IPS-18c (cell line): ENCODE results near the gene KCNIP3.

Experiments used
- H3K4me3 ChIP-seq: 2 replicates; pipeline ENCODE4 v1.7.0; 2013; ENCODE audit warnings: low read depth, mild to moderate bottlenecking, low read length, moderate library complexity; ENCODE audit not compliant: insufficient read depth
- H3K9me3 ChIP-seq: one replicate; pipeline ENCODE4 v1.6.1; 2013; ENCODE audit warnings: mild to moderate bottlenecking, low read length, moderate library complexity; ENCODE audit not compliant: control insufficient read depth, insufficient read depth

Gene KCNIP3

DNA sequence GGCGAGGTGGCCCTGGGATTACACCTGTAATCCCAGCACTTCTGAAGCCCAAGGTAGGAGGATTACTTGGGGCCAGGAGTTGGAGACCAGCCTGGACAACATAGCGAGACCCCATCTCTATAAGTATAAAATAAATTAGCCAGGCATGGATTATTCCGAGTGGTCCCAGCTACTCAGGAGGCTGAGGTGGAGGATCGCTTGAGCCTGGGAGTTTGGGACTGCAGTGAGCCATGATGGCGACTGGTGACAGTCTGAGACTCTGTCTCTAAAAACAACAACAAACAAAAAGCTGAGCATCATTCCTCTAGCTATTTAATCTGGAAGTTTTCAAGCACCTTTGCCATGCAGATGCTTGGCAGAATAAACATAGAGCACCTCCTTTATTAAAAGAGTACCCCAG, 83.6 kb downstream of the KCNIP3 start:
- Histone ChIP-seq H3K4me3 (no peak overlapping the region), H3K9me3 (no peaks in the 10 kb centered on the region)

DNA sequence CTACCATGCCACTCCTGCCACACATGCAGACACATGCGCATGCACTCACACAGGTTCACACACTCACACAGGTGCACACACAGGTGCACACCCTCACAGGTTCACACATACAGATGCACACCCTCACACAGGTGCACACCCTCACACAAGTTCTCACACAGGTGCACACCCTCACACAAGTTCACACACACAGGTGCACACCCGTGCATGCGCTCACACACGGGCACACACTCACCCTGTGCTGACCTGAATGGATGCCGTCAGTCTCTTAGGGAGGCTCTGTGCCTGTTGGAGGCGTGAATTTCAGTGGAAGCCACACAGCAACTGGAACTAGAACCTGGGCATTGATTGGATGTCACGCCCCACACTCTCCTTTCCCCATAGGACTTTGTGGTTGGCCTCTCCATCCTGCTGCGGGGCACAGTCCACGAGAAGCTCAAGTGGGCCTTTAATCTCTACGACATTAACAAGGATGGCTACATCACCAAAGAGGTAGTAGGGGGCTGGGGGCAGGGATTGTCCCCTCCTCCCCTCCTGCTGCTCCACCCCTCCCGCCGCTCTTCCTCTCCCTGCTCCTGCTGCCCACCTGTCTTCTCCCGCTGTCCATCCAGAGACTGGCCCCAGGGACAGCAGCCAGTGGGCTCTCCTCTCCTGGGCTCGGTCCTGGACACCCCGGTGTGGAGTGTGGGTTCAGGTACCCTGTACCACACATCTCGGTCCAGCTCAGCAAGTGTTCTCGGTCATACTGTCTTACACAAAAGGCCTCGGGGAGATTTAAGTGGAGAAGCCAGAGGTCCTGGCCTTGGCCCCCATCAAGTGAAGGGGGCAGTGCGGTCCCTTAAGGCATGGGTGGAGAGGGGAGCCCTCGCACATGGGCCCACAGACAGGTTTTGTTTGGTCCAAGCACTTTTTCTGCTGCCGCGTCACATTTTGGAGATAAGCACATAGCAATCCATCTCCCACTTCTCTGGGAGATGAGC, 84.4 kb downstream of the KCNIP3 start:
- Histone ChIP-seq H3K4me3 (no peak overlapping the region), H3K9me3 (no peaks in the 10 kb centered on the region)

DNA sequence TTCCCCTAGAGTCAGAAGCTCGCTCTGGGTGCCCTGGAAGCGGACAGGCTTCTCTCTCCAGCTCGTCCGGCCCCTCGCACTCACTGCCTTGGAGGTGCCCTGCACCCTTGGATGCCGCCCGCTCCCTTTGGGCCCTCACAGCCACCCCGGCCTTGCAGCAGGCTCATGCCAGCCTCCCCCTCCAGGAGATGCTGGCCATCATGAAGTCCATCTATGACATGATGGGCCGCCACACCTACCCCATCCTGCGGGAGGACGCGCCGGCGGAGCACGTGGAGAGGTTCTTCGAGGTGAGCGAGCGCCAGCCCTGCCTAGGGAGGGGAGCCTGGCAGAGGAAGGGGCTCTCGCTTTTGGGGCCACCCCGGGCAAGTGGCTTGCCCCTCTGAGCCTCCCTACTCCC, 85.0 kb downstream of the KCNIP3 start:
- Histone ChIP-seq H3K4me3 (no peak overlapping the region), H3K9me3 (no peaks in the 10 kb centered on the region)

DNA sequence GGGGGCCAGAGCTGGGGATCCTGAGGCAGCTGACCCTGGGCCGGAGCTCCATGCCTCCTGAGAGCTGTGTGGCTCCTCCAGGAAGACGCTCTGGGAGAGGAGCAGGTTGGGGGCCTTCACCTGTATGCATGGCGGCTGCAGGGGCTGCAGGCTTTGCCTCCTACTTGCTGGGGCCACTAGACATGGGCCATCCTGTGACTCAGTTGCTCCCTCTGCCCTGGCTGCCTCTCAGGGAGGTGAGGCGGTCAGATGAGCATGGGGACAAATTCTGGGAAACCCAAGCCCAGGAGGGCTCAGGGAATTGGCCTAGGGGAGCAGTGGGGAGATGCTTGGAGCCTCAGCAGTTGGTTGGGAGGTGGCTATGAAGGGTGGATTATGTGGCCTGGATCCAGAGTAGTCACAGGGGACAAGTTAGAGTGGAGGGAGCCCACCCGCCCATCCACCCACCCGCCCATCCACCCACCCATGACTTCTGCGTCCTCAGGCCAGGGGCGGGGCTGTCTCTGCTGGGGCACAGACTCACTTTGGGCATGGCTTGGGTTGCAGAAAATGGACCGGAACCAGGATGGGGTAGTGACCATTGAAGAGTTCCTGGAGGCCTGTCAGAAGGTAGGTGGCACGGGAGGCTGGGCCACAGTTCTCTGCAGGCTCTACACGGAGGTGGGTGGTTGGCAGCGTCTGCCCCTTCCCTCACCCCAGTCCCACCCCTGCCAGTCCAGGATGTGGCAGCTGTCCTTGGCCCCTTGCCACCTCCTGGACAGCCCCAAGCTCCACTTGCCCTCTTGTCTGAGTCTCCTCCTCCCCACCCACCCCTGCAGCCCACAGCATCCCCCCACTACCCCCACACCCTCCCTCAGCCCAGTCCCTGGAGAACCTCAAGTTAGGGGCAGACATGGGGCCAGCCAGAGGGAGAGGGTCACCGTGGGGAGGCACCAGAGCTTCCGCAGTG, 85.8 kb downstream of the KCNIP3 start:
- no peaks in the 10 kb centered on the region for H3K9me3 ChIP-seq

DNA sequence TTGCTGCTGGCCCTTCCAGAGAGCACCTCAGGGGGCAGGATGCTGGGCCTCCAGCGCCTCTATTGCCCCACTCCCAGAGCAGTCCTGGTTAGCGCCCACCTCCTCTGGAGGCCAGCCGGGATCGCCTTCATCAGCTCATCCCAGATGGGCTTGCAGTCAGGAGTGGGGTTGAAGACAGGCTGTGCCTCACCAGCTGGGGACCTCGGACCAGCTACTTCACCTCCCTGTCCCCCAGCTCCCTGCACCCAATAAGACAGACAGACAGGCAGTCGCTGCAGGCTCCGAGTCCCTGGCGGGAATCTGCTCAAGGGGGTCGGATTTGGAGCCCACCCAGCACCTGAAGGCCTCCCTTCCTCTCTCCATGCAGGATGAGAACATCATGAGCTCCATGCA, 86.5 kb downstream of the KCNIP3 start:
- Histone ChIP-seq H3K4me3 (no peak overlapping the region), H3K9me3 (no peaks in the 10 kb centered on the region)

More for the DNA sequence above, 85.8 kb downstream of the KCNIP3 start:
- H3K4me3 ChIP-seq = no peak overlapping the region

DNA sequence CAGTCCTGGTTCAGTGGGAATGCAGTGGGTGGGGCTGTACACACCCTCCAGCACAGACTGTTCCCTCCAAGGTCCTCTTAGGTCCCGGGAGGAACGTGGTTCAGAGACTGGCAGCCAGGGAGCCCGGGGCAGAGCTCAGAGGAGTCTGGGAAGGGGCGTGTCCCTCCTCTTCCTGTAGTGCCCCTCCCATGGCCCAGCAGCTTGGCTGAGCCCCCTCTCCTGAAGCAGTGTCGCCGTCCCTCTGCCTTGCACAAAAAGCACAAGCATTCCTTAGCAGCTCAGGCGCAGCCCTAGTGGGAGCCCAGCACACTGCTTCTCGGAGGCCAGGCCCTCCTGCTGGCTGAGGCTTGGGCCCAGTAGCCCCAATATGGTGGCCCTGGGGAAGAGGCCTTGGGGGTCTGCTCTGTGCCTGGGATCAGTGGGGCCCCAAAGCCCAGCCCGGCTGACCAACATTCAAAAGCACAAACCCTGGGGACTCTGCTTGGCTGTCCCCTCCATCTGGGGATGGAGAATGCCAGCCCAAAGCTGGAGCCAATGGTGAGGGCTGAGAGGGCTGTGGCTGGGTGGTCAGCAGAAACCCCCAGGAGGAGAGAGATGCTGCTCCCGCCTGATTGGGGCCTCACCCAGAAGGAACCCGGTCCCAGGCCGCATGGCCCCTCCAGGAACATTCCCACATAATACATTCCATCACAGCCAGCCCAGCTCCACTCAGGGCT, 87.9 kb downstream of the KCNIP3 start:
- no peak overlapping the region for H3K4me3 ChIP-seq
- H3K9me3 ChIP-seq = no peaks in the 10 kb centered on the region

DNA sequence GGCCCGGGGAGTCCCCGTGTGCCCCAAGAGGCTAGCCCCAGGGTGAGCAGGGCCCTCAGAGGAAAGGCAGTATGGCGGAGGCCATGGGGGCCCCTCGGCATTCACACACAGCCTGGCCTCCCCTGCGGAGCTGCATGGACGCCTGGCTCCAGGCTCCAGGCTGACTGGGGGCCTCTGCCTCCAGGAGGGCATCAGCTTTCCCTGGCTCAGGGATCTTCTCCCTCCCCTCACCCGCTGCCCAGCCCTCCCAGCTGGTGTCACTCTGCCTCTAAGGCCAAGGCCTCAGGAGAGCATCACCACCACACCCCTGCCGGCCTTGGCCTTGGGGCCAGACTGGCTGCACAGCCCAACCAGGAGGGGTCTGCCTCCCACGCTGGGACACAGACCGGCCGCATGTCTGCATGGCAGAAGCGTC, 88.4 kb downstream of the KCNIP3 start:
- Histone ChIP-seq H3K4me3 (no peak overlapping the region), H3K9me3 (no peaks in the 10 kb centered on the region)

DNA sequence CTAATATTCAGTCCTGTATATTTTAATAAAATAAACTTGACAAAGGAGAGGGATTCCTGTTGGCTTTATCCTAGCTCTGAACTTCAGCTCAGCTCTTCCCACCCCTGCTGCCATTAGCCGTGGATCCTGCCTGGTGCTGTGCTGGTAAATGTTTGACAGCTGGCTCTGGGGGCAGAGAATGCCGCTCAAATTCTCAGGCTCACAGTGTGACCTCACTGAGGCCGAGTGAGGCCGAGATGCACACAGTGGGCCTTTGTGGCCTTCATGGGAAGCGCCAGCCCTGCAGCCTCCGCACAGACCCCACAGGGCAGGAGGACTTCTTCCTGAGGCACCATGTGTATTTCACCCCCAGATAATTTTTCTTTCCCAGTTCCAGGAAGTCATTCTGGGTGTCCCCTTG, 88.9 kb downstream of the KCNIP3 start:
- Histone ChIP-seq H3K9me3 (no peaks in the 10 kb centered on the region), H3K4me3 (no peak overlapping the region)

DNA sequence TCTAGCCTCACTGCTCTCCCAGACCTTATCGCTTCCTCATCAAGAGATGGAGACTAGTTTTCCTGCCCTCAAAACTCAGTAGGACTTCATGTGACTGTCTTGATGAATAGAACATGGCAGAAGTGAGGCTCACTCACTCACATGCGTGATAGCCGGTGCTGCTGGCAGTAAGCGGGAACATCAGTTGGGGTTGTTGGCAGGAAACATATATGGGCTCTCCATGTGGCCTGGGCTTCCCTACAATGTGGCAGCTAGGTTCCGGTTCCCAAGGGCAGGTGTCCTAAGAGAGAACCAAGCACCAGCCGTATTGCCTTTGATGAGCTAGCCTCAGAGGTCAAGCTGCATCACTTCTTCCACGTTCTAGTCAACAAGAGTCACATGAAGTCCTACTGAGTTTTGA, 90.2 kb downstream of the KCNIP3 start:
- Histone ChIP-seq H3K9me3 (no peaks in the 10 kb centered on the region), H3K4me3 (no peak overlapping the region)

DNA sequence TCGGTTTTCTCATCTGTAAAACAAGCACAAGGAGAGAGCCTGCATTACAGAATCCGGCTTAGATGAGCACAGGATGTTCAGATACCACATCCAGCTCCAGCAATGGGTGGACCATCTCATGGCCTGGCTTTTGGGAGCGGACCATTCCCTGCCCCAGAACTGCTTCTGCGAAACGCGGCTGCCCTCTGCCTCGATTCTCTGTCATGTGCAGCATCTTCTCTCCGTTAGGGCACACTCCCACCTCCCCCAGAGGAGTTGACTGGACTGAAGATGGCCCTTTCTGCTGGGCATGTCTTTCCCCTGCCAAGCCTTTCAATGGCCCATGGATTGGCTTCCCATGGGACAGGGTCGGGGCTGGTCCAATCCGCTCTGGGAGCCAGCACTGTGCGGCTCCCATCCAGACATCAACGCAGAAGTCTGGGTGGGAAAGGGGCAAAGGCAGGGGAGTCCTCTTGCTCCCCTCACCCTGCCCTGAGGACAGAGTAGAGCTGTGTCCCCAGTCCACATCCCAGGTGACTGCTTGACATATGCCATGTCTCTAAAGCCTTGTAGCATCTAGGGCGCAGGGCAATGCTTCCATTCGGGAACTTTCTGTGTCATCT, 91.0 kb downstream of the KCNIP3 start:
- H3K9me3 ChIP-seq = no peaks in the 10 kb centered on the region
- no peak overlapping the region for H3K4me3 ChIP-seq

DNA sequence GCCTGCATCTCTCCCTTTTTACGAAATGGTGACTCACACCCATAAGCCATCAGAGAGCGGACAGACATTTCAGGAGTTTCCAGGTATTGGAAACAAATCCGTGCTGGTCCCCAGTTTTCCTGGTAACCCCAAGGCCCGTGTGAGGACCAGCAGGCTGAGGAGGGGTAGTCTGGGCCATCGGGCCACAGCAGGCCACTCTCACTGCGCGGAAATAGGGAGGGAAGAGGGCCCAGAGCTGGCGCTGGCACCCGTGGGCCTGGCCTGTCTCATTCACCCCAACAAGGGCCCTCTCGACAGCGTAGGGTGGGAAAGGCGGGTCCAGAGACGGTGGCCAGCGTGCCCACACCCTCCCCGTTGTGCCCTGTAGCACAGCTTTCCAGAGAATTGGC, 91.7 kb downstream of the KCNIP3 start:
- H3K9me3 ChIP-seq = no peaks in the 10 kb centered on the region
- no peak overlapping the region for H3K4me3 ChIP-seq

DNA sequence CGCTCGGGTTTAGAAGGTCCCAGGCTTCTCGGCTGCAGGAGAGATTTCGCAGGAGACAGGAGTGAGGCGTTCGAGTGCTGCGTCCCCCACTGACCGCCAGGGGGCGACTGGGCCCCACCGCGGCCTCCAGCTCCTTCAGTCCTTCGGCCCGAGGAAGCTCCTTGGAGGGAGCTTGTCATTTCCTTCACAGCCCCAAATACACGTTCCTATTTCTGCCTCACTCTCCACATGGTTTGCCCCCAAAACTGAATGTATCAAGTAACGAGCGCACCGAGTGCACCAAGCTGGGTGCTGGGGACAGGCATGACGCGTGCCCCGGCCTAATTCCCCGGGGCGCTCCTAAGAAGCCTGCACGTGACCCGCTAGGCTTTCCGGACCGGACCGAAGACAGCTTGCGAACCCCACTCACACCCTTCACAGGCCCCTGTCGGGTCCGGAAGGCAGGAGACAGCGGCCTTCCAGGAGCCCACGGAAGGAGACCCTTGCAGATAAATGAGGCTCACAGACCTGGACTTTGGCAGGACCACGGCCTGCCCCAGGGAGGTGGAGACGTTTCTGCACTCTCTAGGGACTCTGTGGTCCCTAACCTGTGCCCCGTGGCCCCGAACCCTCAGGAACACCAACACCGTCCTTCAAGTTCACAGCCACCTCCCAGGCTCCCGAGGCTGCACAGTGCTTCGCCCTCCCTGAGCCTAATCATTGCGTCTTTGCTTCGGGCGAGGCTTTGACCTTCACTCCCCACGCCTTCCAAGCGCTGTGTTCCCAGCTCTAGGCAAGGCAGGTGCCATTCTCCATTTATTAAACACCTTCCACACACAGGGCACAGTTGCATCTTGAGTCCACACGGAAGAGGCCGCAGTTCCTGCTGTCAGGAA, 92.3 kb downstream of the KCNIP3 start:
- no peak overlapping the region for H3K4me3 ChIP-seq
- no peaks in the 10 kb centered on the region for H3K9me3 ChIP-seq

DNA sequence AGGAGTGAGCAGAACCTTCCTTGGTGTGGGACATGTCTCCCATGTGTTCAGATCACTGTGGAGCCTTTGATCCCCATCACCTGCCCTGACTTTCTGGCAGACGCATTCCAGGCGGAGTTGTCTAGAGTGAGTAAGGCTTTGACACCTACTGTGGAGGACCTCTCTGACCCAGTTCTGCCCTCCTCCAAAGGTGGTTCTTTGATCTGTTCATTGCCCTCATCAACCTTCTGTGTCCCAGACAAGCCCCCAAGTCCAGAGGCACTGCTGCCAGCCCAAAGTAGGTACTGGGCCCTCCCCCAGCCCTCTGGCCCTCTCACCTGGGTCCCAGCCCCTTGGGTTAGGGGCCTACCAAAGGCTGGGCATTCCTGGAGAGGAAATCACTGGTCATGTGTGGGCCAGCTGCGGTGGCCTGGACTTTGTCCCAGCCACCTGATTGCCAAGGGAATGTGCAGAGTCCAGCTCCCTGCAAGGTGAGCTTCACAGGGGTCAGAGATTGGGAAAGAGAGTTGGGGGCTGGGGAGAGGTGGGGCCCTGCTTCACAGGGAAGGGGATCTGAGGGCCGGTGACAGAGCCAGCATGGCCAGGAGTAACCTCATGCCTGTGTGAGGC, 93.2 kb downstream of the KCNIP3 start:
- Histone ChIP-seq H3K9me3 (no peaks in the 10 kb centered on the region), H3K4me3 (no peak overlapping the region)

DNA sequence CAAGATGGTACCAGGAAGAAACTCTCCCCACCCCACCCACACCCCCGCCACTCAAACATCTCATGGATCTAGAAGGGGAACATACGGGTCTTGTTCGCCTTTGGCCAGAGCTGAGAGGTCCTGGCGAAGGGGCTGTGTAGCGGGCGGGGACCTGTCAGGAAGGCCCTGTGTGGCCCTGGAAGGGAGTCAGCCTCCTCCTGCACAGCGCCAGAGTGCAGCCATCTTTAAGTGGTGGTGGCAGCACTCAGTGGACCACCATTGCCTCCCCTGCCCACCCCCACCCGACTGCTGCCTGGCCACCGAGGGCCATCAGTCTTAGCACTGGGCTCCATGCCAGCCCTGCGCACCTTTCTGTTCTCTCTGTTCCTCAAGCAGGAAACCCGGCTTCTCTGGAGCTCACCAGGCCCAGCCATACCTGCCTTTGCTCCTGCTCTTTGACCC, 93.8 kb downstream of the KCNIP3 start:
- H3K9me3 ChIP-seq = no peaks in the 10 kb centered on the region
- no peak overlapping the region for H3K4me3 ChIP-seq

DNA sequence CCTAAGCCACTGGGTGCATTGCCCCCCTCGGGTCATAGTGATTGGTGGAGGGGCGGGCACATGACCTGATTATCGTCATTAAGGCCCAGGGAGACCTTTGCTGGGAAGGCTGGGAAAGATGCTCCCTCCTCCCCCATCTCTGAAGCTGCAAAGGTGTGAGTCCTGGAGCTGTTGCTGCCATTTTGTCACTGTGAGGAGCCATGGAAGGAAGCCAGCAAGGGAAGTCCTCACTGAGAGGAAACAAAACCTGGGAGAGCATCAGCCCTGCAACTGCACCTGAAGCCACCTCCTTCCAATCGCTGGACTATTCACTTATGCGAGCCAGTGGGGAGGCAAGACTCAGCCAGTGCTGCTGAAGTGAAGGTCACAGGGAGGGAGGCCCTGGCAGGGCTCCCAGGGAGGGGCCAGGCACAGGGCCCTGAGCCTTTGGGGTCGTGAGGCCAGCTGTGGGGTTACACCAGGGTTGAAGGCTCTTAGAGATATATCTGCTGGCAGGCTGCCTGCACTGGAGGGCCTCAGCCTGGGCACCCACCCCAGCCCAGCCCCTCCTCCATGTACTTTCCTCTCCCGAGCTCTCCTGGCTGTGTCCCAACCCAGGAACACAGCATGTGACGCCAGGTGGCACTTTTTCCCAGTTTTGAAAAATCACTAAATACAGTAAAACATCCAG, 94.6 kb downstream of the KCNIP3 start:
- H3K4me3 ChIP-seq = no peak overlapping the region
- no peaks in the 10 kb centered on the region for H3K9me3 ChIP-seq
